ENCODE measurements around the gene SERAC1.
"Not testable (repeated sequence)": the region's sequence is repeated elsewhere in the genome, so short reads cannot be mapped to it uniquely, and the experiment has no call there.

SERAC1 gene

DNA sequence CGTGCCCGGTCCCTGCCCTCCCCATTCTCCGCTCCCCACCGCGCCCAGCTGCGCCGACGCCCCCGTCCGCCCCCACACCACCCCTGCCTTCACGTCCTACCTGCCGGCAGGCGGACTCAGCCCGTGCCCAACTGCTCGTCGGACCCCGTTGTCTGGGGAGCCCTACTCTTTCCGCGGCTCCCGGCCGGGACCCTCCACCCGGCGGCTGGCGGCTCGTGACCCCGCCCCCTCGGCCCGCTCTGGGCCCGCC is at the start of gene SERAC1:
Gene SERAC1 (minus strand): TSS at position 223 of the 250 bp plus-strand sequence. CDS start 9,899 bp downstream, outside the sequence.
- peak in 7 of 56 donors; percentile 67 to 87 (median 82) for DNase-seq

DNA sequence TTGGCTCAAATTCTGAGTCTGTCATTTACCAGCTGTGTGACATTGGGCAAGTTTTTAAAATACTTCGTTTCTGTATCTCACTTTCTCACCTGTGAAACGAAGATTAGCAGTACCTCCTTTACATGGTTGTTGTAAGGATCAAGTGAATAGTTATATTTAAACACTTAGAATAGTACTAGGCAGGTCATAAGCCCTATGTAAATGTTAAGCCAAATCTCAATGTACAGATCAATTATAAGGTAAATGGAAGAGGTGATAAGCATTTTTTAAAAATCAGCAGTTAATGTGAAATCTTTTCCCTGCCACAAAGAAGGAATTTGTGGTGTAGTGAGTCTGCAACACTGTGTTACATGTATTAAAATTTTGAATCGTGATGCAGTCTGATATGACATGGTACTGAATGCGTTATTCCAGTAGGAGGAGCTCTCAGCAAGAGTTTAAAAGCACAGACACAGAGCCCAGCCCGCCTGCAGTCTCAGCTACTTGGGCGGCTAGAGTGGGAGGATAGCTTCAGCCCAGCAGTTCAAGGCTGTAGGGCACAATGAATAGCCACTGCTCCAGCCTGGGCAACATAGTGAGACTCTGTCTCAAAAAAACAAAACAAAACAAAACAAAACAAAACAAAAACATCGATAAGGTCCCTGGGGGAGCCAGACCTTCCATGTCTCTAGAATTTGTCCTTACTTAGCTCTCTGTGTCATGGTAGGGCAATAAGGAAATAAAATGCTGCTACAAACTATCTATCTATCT is 46.0 kb upstream of the SERAC1 start:
- DNase-seq = peak in 45 of 56 donors; percentile 1 to 75 (median 27)

DNA sequence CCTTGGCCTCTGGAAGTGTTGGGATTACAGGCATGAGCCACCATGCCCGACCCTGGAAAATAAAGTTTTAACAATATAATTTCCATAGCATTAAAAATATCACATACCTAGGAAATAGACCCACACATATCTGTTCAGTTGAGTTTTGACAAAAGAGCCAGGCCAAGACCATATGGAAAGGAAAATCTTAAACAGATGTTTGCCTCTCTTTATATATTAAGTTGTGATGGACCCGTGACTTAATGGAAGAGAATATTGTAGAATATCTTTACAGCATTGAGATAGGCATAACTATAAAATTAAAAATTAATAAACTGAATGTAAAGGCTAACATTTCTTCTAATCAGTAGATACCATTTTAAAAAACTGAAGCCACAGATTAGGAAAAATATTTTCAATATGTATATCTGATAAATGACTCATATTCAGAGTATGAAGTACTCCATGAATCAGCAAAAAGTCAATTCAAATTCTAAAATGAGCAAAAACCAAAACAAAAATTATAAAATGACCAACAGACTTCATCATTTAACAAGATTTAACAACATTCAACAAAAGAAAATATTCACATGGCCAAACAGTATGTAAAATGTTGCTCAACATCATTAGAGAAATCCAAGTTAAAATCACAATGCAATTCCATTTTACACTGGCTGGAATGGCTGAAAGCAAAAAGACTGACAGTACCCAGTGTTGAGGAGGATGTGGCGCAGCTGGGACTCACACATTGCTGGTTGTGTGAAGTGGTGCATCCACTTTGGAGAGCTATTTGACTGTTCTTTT is 43.4 kb upstream of the SERAC1 start:
- DNase-seq = no peak

DNA sequence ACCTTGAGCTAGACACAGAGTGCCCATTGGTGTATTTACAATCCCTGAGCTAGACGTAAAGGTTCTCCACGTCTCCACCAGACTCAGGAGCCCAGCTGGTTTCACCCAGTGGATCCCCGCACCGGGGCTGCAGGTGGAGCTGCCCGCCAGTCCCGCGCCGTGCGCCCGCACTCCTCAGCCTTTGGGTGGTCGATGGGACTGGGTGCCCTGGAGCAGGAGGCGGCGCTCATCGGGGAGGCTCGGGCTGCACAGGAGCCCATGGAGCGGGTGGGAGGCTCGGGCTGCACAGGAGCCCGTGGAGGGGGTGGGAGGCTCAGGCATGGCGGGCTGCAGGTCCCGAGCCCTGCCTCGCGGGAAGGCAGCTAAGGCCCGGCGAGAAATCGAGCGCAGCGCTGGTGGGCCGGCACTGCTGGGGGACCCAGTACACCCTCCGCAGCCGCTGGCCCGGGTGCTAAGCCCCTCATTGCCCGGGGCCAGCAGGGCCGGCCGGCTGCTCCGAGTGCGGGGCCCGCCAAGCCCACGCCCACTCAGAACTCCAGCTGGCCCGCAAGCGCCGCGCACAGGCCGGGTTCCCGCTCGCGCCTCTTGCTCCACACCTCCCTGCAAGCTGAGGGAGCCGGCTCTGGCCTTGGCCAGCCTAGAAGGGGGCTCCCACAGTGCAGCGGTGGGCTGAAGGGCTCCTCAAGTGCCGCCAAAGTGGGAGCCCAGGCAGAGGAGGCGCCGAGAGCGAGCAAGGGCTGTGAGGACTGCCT is 41.7 kb upstream of the SERAC1 start:
- DNase-seq = not testable (repeated sequence)

DNA sequence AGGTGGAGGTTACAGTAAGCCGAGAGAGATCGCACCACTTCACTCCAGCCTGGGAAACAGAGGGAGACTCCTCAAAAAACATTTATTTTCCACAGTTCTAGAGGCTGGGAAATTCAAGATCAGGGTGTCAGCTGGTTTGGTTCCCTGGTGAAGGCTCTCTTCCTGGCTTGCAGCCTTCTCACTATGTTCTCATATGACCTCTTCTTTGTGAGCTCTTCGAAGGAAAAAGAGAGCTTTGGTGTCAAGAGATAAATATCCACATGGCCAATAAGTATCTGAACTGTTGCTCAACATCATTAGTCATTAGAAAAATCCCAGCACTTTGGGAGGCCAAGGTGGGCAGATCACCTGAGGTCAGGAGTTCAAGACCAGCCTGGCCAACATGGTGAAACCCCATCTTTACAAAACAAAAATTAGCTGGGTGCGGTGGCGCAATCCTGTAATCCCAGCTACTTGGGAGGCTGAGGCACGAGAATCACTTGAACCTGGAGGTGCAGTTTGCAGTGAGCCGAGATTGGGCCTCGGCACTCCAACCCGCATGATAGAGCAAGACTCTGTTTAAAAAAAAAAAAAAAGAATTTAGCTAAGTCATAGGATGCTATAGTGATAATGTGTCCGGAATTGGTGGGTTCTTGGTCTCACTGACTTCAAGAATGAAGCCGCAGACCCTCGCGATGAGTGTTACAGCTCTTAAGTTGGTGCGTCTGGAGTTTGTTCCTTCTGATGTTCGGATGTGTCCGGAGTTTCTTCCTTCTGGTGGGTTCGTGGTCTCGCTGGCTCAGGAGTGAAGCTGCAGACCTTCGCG is 40.4 kb upstream of the SERAC1 start:
- DNase-seq = not testable (repeated sequence)

DNA sequence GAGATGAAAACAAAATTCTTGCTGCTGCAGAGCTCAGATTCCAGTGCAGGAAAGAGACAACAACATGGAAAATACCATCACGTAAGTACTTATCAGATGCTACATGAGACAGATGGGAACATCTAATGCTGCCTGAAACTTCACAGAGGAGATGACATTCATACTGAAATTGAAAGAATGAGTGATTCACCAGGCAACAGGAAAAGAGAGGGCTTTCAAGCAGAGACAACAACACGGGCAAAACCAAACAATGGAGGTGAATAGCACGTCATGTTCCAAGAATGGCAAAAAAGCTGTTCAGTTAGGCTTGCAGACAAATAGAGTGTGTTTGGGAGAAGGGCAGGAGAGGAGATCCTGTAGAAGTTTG is 39.3 kb upstream of the SERAC1 start:
- no peak for DNase-seq

DNA sequence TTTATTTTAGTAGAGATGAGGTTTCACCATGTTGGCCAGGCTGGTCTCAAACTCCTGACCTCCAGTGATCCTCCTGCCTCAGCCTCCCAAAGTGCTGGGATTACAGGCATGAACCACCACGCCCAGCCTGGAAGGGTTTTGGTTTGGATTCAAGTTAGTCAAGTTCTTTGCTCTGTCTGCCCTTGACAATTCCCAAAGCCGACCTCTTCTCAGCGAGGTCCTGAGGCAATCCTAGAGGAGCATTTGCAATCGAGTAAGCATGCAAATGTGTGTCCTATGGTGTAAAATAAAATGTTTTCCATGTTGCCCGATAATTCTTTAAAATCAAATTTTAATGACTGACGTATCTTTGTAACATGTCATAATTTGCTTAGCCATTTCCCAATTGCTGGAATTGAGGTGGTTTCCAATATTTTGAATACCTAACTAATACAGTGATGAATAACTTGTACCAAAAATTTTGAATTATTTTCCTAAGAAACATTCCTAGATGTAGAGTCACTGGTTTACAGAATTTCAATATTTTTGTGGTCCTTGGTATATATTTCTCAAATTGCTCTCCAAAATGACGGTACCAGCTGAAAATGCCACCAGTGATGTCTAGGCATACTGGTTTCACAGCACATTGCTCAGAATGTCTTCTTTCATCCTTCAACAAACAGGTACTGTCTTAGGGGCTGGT is 38.8 kb upstream of the SERAC1 start:
- DNase-seq = no peak

DNA sequence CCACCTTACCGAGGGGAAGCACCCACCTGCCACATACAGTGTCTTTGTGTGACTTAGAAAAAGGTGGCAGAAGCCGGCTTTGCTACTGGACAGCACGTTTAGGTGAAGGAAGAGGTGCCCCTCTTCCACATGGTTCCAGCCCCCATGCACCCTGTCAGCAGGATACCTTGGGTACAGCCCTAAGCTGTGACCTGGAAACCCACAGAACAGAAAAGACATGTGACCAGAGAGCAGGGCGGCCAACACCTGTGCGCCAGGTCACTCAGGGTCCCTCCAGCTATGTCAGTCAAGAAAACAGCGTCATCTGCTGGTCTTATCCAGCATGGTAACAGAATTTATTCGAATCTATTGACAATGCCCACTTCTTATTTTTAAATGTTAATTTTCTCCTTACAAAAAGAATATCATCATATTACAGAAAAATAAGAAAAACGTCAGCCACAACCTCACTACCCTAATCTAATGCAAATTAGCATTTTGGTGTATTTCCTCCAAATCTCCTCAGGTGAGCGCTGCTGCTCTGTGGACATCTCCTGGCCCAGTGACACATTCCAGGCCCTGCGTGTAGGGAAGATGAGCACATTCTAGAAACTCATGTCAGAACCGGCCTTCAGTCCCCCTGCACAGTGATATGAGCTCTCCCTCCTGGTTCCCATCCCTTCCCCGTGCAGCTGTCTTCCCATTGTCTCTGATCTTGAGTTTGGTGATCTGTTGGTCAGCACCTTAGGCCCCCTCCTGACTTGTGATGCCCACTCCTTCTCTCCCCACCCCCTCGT is 37.3 kb upstream of the SERAC1 start:
- no peak for DNase-seq

DNA sequence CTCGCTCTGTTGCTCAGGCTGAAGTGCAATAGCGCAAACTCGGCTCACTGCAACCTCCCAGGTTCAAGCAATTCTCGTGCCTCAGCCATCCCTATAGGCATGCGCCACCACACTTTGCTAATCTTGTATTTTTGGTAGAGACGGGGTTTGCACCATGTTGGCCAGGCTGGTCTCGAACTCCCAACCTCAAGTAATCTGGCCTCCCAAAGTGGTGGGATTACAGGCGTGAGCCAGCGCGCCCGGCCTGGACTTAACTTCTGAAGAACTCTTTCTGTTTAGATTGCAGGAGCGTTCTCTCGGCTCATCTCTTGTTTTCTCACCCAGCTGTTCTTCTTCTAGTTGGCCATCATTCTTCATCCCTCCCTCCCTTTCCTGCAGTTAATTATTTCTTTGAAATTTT is 30.4 kb upstream of the SERAC1 start:
- DNase-seq = no peak

DNA sequence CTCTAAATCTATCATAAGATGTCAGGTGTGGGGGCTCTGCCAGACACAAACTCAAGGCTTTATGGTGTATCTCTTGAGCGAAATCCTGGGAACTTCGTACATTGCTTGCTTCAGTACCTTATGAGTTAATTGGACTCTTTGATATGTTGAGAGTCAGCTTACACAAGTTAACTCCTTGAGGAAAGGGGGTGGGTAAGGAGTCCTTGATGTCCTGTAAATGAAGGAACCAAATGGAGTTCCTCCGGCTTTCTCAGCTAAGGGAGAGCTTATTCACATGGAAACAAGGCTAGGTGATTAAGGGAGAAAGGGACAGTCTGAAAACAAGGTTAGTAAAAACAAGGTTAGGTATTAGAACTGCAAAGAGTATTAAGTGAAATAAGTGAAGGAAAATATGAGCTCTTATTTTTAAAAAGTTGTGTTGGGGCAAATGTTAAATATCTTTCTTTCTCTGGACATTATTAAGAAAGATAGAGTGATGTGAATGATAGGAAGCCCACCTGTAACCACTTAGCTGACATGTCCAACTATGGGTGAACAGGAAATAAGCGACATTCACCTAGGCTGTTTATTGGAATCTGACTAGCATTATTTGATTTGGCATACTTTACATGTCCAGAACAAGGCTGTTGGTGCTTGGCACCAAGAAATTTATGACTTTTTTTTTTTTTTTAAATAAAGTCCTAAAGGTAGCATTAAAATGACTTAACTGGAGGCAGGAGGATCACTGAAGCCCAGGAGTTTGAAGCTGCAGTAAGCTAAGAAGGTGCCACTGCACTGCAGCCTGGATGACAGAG is 26.6 kb upstream of the SERAC1 start:
- DNase-seq = no peak

DNA sequence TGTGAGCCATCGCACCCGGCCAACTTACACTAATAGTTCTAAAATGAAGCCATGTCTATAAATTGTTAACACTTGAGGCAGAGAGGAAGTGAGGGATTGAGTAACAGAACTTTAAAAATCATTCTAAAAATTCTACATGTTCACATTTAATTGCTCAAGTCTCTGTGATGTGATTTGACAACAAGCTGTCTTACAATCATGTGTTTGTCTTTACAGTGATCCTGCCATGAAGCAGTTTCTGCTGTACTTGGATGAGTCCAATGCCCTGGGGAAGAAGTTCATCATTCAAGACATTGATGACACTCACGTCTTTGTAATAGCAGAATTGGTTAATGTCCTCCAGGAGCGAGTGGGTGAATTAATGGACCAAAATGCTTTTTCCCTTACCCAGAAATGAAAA is 23.7 kb upstream of the SERAC1 start:
- no peak for DNase-seq

DNA sequence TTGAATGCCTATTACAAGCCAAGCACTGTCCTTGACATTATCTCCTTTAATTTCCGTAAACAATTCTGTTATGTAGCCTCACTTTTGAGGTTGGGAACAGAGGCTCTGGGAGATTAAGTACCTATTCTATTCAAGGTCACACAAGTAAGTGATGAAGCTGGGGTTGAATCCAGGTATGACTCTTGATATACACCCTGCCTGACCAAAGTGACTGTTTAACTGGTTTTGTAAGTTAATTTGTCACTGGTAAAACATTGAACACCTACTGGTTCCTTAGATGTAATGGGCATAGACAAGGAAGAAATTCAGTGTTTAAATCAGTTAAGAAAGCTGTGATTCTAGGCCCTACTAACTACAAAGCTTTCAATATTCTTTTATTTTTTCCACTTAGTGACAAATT is 23.0 kb upstream of the SERAC1 start:
- DNase-seq = no peak

DNA sequence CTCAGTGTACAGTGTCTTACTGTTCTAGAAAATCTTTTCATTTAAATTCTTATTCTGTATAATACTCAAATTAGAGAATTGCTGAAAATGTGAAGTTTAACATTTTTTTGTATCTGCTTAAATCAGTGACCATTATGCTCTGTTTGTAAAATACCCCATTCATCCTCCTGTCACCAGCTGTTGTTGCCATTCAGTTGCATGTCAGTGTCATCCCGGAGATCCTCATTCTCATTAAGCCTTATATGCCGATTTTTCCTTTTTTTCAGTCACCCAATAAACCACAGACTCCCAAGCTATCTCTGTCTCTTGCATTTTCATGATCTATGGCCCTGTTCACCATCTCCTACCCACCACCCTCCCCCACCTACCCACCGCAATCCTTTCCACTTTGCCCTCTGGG is 20.5 kb upstream of the SERAC1 start:
- no peak for DNase-seq

DNA sequence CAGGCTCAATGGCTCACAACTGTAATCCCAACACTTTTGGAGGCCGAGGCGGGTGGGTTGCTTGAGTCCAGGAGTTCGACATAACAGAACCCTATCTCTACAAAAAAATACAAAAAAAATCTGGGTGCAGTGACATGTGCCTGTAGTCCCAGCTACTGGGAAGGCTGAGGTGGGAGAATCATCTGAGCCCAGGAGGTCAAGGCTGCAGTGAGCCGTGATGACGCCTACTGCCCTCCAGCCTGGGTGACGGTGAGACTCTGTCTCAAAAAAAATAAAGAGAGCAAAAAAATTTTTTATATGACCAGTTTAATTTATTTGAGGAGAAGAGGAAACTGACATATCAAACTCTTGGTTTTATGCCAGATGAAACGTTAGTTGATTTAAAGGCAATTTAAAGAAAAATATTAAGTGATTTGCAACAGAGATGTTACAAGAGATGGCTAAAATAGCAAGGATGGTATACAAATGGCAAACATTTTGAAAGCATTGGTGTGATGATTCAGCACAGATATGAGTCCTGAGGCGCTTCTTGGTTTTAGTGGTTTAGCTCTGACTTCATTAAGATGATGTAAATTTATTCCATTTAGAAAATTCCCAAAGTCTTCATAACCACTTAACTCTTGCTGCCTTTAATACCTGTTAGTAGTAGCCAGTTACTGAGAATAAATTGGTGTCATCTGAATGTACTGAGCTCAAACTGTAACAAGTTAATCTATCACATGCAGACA is 17.8 kb upstream of the SERAC1 start:
- no peak for DNase-seq

DNA sequence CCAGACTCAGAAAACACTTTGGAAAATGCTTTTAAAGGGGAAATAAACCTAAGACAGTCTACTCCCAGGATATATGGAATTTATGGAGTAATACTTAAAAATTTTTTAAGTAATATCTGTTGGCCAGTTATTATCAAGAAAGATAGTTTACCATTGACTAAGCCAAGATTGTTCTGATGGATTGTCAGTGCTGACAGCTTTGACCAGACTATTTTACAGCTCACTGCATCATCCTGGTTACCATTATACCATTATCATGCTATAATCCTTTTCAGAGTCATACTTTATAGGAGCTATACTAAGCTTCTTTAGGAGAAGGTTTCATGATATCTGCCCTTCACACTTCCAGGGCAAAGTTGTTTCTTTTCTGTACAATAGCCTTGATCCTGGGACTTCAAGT is 16.5 kb upstream of the SERAC1 start:
- DNase-seq = no peak

DNA sequence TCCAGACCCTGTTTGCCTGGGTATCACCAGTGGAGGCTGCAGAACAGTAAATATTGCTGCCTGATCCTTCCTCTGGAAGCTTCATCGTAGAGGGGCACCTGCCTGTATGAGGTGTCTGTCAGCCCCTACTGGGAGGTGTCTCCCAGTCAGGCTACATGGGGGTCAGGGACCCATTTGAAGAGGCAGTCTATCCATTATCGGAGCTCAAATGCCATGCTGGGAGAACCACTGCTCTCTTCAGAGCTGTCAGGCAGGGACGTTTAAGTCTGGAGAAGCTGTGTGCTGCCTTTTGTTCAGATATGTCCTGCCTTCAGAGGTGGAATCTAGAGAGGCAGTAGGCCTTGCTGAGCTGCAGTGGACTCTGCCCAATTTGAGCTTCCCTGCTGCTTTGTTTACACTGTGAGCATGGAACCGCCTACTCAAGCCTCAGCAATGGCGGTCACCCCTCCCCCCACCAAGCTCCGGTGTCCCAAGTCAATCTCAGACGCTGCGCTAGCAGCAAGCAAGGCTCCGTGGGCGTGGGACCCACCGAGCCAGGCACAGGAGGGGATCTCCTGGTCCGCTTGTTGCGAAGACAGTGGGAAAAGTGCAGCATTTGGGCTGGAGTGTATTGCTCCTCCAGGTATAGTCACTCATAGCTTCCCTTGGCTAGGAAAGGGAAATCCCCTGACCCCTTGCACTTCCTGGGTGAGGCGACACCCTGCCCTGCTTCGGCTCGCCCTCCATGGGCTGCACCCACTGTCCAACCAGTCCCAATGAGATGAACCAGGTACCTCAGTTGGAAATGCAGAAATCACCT is 15.3 kb upstream of the SERAC1 start:
- not testable (repeated sequence) for DNase-seq

DNA sequence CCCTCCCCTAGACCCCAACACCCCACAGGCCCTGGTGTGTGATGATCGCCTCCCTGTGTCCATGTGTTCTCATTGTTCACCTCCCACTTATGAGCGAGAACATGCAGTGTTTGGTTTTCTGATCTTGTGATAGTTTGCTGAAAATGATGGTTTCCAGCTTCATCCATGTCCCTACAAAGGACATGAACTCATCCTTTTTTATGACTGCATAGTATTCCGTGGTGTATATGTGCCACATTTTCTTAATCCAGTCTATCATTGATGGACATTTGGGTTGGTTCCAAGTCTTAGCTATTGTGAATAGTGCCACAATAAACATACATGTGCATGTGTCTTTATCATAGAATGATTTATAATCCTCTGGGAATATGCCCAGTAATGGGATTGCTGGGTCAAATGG is 9.7 kb upstream of the SERAC1 start:
- not testable (repeated sequence) for DNase-seq

DNA sequence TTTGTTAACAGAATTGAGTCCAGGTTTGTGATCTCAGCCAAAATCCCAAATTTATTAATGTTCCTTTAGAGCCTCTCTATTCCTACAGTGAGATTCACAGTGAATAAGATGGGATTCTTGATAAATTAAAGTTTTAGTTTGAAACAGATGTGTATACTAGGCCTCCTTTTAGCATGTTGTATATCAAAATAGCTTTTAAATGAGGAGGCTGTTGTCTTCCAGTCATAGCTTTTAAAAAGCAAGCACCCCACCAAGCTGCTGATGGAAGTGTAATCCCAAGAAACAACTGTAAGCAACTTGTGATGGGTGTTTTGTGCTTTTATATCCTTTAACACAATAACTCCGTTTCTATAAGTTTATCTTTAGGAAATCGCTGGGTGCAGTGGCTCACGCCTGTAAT is 7.0 kb upstream of the SERAC1 start:
- no peak for DNase-seq

Data from nucleus accumbens (tissue), 56 donors.